Neutrophil (primary cell): Measurements from ENCODE around the gene TRIM31.

ENCODE experiments used
- H3K27ac ChIP-seq: fragments of 200-600 bp; sonication (generic); 2 replicates; pipeline ENCODE4 v1.5.1; 2016; ENCODE audit warnings: mild to moderate bottlenecking, moderate library complexity
- H3K27me3 ChIP-seq: fragments of 200-600 bp; sonication (generic); 2 replicates; pipeline ENCODE4 v1.6.0; 2016; ENCODE audit warnings: mild to moderate bottlenecking
- H3K36me3 ChIP-seq: fragments of 200-600 bp; sonication (generic); 2 replicates; pipeline ENCODE4 v1.5.1; 2017
- H3K4me1 ChIP-seq, 2 experiments: fragments of 200-600 bp in 1 of 2; sonication (generic) in 1 of 2; 1 replicate in 1 of 2; 2 replicates in 1 of 2; pipeline versions ENCODE4 v1.5.1 to v1.6.1; 2013 to 2016; ENCODE audit warnings: low read depth in 1 of 2, low read length in 1 of 2, mild to moderate bottlenecking in 1 of 2, moderate library complexity in 1 of 2; ENCODE audit not compliant: control insufficient read depth in 1 of 2, insufficient read depth in 1 of 2
- H3K4me3 ChIP-seq, 2 experiments: fragments of 200-600 bp in 1 of 2; sonication (generic) in 1 of 2; 1 replicate in 1 of 2; 2 replicates in 1 of 2; pipeline ENCODE4 v1.5.1; 2013 to 2016; ENCODE audit warnings: low read depth in 1 of 2, low read length in 1 of 2, mild to moderate bottlenecking in 1 of 2, moderate library complexity in 1 of 2
- H3K9me3 ChIP-seq: fragments of 200-600 bp; sonication (generic); 2 replicates; pipeline ENCODE4 v1.5.1; 2016
- TF ChIP-seq, protein P1 (sequence below): fragments of 200-600 bp; sonication (generic); IDR thresholded peaks from 2 replicates; pipeline ENCODE4 v1.5.1; 2016; ENCODE audit warnings: antibody characterized with exemption

Gene TRIM31

DNA sequence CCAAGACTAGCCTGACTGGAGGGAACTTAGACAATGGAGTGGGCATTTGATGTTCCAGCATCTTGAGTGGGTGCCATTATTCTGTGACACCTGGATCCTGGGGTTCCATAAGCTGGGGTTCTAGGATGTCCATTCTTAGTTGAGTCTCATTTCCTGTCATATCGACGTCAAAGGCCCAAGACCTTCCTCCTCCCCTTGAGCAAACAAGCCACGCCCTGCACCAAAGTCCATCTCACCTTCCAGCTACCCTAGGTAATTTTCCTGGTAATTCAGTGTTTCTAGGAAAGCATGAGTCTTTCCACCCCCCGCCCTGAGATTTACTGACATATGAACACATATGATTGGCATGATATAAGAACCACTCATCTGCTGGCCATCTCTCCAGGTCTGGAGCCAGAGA is 22.9 kb upstream of the TRIM31 start, which contains the start of gene TRIM40:
Gene TRIM40, plus strand, starts transcription at position 384 of the 400 bp plus-strand sequence. CDS start 897 bp downstream, outside the sequence.
- H3K4me3 ChIP-seq: no peak within 1 kb of the TSS
- H3K9me3 ChIP-seq: no peaks in the 10 kb centered on the region
- peaks cover 91% of the 10 kb centered on the region for H3K27me3 ChIP-seq

DNA sequence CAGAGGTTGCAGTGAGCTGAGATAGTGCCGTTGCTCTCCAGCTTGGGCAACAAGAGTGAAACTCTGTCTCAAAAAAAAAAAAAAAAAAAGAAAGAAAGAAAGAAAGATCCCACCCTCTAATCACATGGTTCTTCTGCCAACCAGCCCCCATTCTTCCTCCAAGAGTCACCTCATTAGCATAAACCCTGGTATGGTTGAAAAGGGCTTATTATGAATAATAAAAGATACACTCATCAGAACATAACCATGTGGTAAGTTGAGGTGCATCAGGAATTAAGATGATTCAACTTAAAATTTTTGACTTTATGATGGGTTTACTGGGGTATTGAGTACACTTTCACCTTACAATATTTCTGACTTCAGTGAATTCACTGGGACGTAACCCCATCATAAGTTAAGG is 22.3 kb upstream of the TRIM31 start:
- no peak overlapping the region for H3K27ac ChIP-seq
- H3K36me3 ChIP-seq: no peaks in the 10 kb centered on the region
- H3K27me3 ChIP-seq: peaks cover 93% of the 10 kb centered on the region
- no peaks in the 10 kb centered on the region for H3K9me3 ChIP-seq
- H3K4me3 ChIP-seq: no peak overlapping the region
- TF ChIP-seq, protein P1, sequence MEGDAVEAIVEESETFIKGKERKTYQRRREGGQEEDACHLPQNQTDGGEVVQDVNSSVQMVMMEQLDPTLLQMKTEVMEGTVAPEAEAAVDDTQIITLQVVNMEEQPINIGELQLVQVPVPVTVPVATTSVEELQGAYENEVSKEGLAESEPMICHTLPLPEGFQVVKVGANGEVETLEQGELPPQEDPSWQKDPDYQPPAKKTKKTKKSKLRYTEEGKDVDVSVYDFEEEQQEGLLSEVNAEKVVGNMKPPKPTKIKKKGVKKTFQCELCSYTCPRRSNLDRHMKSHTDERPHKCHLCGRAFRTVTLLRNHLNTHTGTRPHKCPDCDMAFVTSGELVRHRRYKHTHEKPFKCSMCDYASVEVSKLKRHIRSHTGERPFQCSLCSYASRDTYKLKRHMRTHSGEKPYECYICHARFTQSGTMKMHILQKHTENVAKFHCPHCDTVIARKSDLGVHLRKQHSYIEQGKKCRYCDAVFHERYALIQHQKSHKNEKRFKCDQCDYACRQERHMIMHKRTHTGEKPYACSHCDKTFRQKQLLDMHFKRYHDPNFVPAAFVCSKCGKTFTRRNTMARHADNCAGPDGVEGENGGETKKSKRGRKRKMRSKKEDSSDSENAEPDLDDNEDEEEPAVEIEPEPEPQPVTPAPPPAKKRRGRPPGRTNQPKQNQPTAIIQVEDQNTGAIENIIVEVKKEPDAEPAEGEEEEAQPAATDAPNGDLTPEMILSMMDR: no peak
- H3K4me1 ChIP-seq: peaks cover 9 to 10% of the 10 kb centered on the region in 2 experiments

More for the DNA sequence above, 22.9 kb upstream of the TRIM31 start, which contains the start of gene TRIM40:
- TF ChIP-seq, protein P1: no peak
- peaks cover 3 to 4% of the 10 kb centered on the region in 2 experiments for H3K4me1 ChIP-seq
- no peaks in the 10 kb centered on the region for H3K36me3 ChIP-seq
- no peak within 1 kb of the TSS for H3K27ac ChIP-seq

DNA sequence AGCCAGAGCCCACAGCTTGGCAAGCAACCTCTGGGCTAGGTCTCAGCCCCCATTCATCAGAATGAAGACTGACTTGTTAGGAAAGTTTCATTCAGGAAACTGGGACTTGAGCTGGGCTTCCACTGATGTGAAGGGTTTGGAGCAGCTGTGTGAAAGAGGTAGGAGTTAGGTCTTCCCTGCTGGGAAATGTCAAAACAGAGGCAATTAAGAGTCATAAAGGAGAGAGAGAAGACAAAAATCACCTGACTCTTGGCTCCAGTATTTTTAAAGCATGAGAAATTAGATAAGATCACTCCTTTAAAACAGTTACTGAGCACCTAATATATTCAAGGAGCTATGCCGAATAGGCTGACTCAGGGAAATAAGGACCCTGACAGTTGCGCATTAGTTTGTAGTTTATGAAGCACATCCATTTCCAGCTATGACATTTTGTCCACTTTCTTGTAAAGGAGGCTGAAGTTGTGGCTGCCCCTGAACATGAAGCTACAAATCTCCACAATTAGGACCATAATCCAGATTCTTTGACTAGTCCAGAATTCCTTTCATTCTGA is 19.1 kb upstream of the TRIM31 start:
- Histone ChIP-seq H3K27me3 (peaks cover 99% of the 10 kb centered on the region), H3K27ac (no peak overlapping the region), H3K9me3 (no peaks in the 10 kb centered on the region), H3K36me3 (no peaks in the 10 kb centered on the region), H3K4me1 (peaks cover 15 to 17% of the 10 kb centered on the region in 2 experiments), H3K4me3 (no peak overlapping the region)
- TF ChIP-seq, protein P1: no peak

DNA sequence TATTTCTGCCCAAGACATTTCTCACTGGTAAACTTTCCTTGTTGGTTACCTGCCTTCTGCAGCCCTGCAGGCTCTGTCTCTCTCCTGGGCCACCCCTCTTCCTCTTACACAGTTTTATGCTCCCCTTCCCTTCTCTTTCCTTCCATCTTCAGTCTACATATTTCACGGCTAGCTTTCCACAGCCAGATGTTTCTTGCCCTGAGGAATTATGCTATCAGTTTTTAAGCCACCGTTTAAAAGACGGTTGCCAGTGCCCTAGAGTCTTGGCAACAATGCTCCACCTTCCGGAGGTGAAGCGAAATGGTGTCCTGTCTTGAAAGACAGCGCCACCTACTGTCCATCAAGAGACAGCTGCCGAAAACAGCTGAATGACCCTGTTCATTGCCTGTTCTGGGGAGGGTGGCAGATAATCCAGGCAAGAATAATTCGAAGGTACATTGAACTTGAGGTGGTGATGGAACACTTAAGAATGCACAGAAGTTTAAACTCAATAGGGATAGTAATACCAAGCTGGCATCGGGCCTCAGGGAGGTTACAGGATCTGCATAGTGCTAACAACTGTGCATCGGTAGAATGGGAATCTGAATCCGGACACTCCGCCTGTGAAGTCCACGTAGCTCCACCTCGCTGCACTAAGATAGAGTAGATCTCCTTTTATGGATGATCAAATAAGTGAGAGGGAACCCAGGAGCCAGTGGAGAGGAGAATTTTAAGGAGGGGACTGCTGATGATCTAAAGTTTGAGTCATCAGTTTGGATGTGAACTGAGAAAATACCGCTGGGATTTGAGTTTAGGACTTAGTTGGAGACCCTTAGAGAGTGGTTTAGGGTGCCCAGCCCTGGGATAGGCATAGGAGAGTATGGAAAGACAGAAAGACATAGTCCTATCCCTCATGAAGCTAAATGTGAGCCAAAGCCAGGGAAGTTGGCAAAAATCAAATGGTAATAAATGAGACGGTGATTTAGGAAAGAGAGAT is 18.3 kb upstream of the TRIM31 start:
- H3K27ac ChIP-seq: no peak overlapping the region
- TF ChIP-seq, protein P1: peak; percentile 81
- peaks cover 99% of the 10 kb centered on the region for H3K27me3 ChIP-seq
- H3K4me3 ChIP-seq: no peak overlapping the region
- no peaks in the 10 kb centered on the region for H3K36me3 ChIP-seq
- H3K9me3 ChIP-seq: no peaks in the 10 kb centered on the region
- peaks cover 15 to 17% of the 10 kb centered on the region in 2 experiments for H3K4me1 ChIP-seq

DNA sequence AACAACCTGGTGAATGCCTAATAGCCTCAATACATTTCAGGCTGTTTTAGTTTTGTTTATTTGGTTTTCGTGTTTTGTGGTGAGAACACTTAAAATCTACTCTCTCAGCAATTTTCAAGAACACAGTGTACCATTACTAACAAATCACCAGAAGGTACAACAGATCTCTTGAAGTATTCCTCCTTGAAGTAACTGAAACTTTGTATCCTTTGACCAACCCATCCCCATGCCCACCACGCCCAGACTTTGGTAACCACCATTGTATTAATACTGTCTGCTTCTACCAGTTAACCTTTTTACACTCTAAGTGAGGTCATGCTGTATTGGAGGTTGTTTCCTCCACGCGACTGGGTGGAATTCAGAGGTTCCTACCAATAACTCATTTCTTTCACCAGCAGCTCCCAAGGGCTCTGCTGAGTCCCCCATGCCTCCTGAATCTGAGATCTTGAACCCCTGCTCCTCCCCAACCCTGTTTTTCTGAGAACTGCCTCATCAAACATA is 17.3 kb upstream of the TRIM31 start:
- no peak overlapping the region for H3K27ac ChIP-seq
- no peaks in the 10 kb centered on the region for H3K36me3 ChIP-seq
- TF ChIP-seq, protein P1: no peak
- H3K4me3 ChIP-seq: no peak overlapping the region
- H3K4me1 ChIP-seq: peaks cover 15 to 17% of the 10 kb centered on the region in 2 experiments
- H3K27me3 ChIP-seq: peaks cover 98% of the 10 kb centered on the region
- H3K9me3 ChIP-seq: no peaks in the 10 kb centered on the region
